Measurements from ENCODE around the gene DSEL. TPM values are rescaled to one million over a fixed set of nuclear protein-coding genes. Genes with fewer than 3 reads are reported as not detected.

The DSEL gene
- total and polyA plus RNA-seq, 8 donors, result 0.65 to 4.7 (median 2.0) TPM

- Histone ChIP-seq H3K27me3 (no peaks in the 10 kb centered on the region), H3K27ac (no peak overlapping the region), H3K36me3 (no peaks in the 10 kb centered on the region), H3K4me3 (no peak overlapping the region), H3K9me3 (no peaks in the 10 kb centered on the region), H3K4me1 (no peaks in the 10 kb centered on the region)
- WGBS, 2 donors, result 92 to 93% methylated on average over 2 of the region's 2 CpGs
- no peak for ATAC-seq
- no peak for DNase-seq
- TF ChIP-seq CTCF (IDR thresholded peaks at IDR 0.05), result no peak
- FAIRE-seq, result no peak
- intact Hi-C loops (cut with DNase I), result no loop called here
Measured at GRCh38 chr18:67508146-67508545, 8.4 kb downstream of the DSEL start.

GRCh38 chr18:67504739-67505138, 11.8 kb downstream of the DSEL start:
- no peaks in the 10 kb centered on the region for H3K9me3 ChIP-seq
- TF ChIP-seq CTCF (IDR thresholded peaks at IDR 0.05), result no peak
- no peaks in the 10 kb centered on the region for H3K36me3 ChIP-seq
- no peak for FAIRE-seq
- H3K4me3 ChIP-seq, result no peak overlapping the region
- DNase-seq, result no peak
- ATAC-seq, result no peak
- 85 to 100% methylated on average over 1 of the region's 1 CpG for WGBS, 2 donors
- no peak overlapping the region for H3K27ac ChIP-seq
- no peaks in the 10 kb centered on the region for H3K4me1 ChIP-seq
- intact Hi-C loops (cut with DNase I), result no loop called here
- H3K27me3 ChIP-seq, result no peaks in the 10 kb centered on the region

GRCh38 chr18:67500522-67501205, 15.9 kb downstream of the DSEL start:
- Histone ChIP-seq H3K4me3 (no peak overlapping the region), H3K36me3 (no peaks in the 10 kb centered on the region), H3K27me3 (no peaks in the 10 kb centered on the region), H3K9me3 (peaks cover 0 to under 1% (median 0%) of the 10 kb centered on the region in 4 donors), H3K4me1 (no peaks in the 10 kb centered on the region), H3K27ac (no peak overlapping the region)
- no peak for ATAC-seq
- DNase-seq, result no peak
- FAIRE-seq, result no peak
- 32 to 33% methylated on average over 3 of the region's 3 CpGs for WGBS, 2 donors
- intact Hi-C loops (cut with DNase I), result no loop called here
- TF ChIP-seq CTCF (IDR thresholded peaks at IDR 0.05), result no peak

GRCh38 chr18:67496469-67496868, 20.1 kb downstream of the DSEL start:
- TF ChIP-seq CTCF (IDR thresholded peaks at IDR 0.05), result no peak
- intact Hi-C loops (cut with DNase I), result no loop called here
- DNase-seq (no peak), FAIRE-seq (no peak), ATAC-seq (no peak)
- H3K36me3 ChIP-seq, result no peaks in the 10 kb centered on the region
- H3K4me3 ChIP-seq, result no peak overlapping the region
- WGBS, 2 donors, result 59 to 70% methylated on average over 4 of the region's 4 CpGs
- peaks cover 0 to 2% (median 0%) of the 10 kb centered on the region in 4 donors for H3K9me3 ChIP-seq
- H3K27ac ChIP-seq, result no peak overlapping the region
- no peaks in the 10 kb centered on the region for H3K27me3 ChIP-seq
- no peaks in the 10 kb centered on the region for H3K4me1 ChIP-seq

GRCh38 chr18:67486534-67486933, 30.0 kb downstream of the DSEL start:
- intact Hi-C loops (cut with DNase I), result no loop called here
- no peaks in the 10 kb centered on the region for H3K4me1 ChIP-seq
- TF ChIP-seq CTCF (IDR thresholded peaks at IDR 0.05), result no peak
- ATAC-seq (no peak), FAIRE-seq (no peak), DNase-seq (no peak)
- no peak overlapping the region for H3K4me3 ChIP-seq
- H3K36me3 ChIP-seq, result no peaks in the 10 kb centered on the region
- H3K27me3 ChIP-seq, result no peaks in the 10 kb centered on the region
- no peak overlapping the region for H3K27ac ChIP-seq
- no peaks in the 10 kb centered on the region for H3K9me3 ChIP-seq

Measured in pancreas (tissue), 10 donors.